ENCODE measurements around the gene CSNK1E. TPM values are rescaled to one million over a fixed set of nuclear protein-coding genes. Genes with fewer than 3 reads are reported as not detected.

CSNK1E gene
- total and polyA plus RNA-seq, 9 of the 15 experiments (the other 6 are each of a cell fraction or from before 2014, with no cell fraction given): 2.7 to 70.0 (median 41.3) TPM

DNA sequence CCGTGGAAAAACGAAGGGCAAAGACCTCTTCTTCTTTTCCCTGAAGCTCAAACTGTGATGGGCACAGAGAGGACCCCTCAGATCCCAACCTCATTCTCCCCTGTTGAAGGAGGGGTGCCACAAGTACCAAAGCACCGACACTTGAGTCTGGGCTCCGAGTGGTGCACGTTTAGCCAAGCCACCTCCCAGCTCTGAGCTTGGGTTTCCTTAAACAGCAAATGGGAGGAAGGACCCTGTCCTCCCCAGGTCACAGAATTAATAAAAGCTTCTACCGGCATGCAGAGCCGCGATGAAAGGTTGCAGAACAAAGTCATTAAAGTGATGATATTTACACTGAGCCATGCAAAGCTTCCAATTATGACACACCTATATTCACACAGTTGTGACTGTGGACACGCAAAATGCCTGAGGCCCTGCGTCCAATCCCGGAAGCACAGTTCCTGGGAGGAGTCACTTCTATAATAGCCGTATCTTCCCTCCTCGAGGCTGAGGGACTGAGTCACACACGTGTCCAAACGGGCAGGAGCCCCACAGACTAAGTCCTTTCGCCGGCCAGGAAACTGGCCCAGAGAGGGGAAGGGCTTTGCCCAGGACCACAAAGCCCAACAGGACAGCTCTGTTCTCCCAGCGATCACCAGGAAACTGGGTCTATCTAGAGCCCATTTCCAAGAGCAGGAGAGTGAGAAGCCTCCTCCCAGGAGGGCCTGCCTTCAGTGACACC is 922 bp upstream of the CSNK1E start (continued):
- TF ChIP-seq, protein P1, sequence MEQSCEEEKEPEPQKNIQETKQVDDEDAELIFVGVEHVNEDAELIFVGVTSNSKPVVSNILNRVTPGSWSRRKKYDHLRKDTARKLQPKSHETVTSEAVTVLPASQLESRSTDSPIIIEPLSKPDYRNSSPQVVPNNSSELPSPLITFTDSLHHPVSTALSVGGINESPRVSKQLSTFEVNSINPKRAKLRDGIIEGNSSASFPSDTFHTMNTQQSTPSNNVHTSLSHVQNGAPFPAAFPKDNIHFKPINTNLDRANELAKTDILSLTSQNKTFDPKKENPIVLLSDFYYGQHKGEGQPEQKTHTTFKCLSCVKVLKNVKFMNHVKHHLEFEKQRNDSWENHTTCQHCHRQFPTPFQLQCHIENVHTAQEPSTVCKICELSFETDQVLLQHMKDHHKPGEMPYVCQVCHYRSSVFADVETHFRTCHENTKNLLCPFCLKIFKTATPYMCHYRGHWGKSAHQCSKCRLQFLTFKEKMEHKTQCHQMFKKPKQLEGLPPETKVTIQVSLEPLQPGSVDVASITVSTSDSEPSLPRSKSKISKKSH (CRISPR knock-in tag; IDR thresholded peaks at IDR 0.05): no peak
- TF ChIP-seq FOXA3 (CRISPR knock-in tag; conservative IDR thresholded peaks at IDR 0.05 in 1 of 2, IDR thresholded peaks at IDR 0.05 in 1 of 2) (no peak), CAMTA2 (CRISPR knock-in tag; conservative IDR thresholded peaks at IDR 0.05) (no peak), ZNF224 (CRISPR knock-in tag; IDR thresholded peaks at IDR 0.05) (no peak), JUND (IDR thresholded peaks at IDR 0.05; ENCODE audit: borderline replicate concordance, low read depth, low read length) (peak; percentile 64), JUND (tag; IDR thresholded peaks at IDR 0.05; ENCODE audit: borderline replicate concordance, low read depth, low read length) (peak; percentile 58; the same call in 2 of the 3 replicates), HMGN3 (IDR thresholded peaks at IDR 0.05; ENCODE audit: borderline replicate concordance, extremely low read depth, insufficient read length, low read depth, low read length) (no peak), MYNN (IDR thresholded peaks at IDR 0.05) (no peak), MYNN (CRISPR knock-in tag; IDR thresholded peaks at IDR 0.05) (no peak), ZBTB17 (CRISPR knock-in tag; IDR thresholded peaks at IDR 0.05) (no peak), RNF219 (CRISPR knock-in tag; IDR thresholded peaks at IDR 0.05) (no peak), RBM14 (IDR thresholded peaks at IDR 0.05; ENCODE audit: borderline replicate concordance, insufficient read depth, low read depth, low read length) (no peak), TBL1XR1 (IDR thresholded peaks at IDR 0.05; ENCODE audit: low read length in 2 of 2) (no peak), HNRNPUL1 (IDR thresholded peaks at IDR 0.05; ENCODE audit: low read length) (no peak), ATF3 (IDR thresholded peaks at IDR 0.05) (no peak), ATF3 (CRISPR knock-in tag; conservative IDR thresholded peaks at IDR 0.05) (no peak), NFRKB (IDR thresholded peaks at IDR 0.05; ENCODE audit: low read depth) (peak; percentile 44; the same call in 1 of the 2 replicates), DPF2 (IDR thresholded peaks at IDR 0.05) (peak; percentile 34; the same call in 1 of the 2 replicates), TAF15 (IDR thresholded peaks at IDR 0.05; ENCODE audit: low read depth, low read length) (no peak), KLF1 (tag; IDR thresholded peaks at IDR 0.05) (no peak), MEF2D (tag; conservative IDR thresholded peaks at IDR 0.05; ENCODE audit: low read depth) (no peak), POLR3G (IDR thresholded peaks at IDR 0.05; ENCODE audit: extremely low read depth, insufficient read length, insufficient replicate concordance) (no peak)
- TF ChIP-seq, protein P2, sequence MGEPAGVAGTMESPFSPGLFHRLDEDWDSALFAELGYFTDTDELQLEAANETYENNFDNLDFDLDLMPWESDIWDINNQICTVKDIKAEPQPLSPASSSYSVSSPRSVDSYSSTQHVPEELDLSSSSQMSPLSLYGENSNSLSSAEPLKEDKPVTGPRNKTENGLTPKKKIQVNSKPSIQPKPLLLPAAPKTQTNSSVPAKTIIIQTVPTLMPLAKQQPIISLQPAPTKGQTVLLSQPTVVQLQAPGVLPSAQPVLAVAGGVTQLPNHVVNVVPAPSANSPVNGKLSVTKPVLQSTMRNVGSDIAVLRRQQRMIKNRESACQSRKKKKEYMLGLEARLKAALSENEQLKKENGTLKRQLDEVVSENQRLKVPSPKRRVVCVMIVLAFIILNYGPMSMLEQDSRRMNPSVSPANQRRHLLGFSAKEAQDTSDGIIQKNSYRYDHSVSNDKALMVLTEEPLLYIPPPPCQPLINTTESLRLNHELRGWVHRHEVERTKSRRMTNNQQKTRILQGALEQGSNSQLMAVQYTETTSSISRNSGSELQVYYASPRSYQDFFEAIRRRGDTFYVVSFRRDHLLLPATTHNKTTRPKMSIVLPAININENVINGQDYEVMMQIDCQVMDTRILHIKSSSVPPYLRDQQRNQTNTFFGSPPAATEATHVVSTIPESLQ (CRISPR knock-in tag; IDR thresholded peaks at IDR 0.05): no peak
